Breast epithelium (tissue), 3 donors: ENCODE measurements around the gene CDCA4.
A peak's percentile ranks its signal among the peaks of the same experiment; 100 is the strongest.

Experiments used
- POLR2A ChIP-seq: fragments of 450-650 bp; IDR thresholded peaks from one replicate; pipeline ENCODE4 v1.6.1; 2016; ENCODE audit warnings: antibody characterized with exemption, mild to moderate bottlenecking, moderate library complexity
- POLR2AphosphoS5 ChIP-seq, 3 donors: sonication (generic); formaldehyde crosslinking; IDR thresholded peaks; one replicate each; pipeline ENCODE4 v1.6.1; 2017; ENCODE audit warnings: antibody characterized with exemption in 3 of 3

DNA sequence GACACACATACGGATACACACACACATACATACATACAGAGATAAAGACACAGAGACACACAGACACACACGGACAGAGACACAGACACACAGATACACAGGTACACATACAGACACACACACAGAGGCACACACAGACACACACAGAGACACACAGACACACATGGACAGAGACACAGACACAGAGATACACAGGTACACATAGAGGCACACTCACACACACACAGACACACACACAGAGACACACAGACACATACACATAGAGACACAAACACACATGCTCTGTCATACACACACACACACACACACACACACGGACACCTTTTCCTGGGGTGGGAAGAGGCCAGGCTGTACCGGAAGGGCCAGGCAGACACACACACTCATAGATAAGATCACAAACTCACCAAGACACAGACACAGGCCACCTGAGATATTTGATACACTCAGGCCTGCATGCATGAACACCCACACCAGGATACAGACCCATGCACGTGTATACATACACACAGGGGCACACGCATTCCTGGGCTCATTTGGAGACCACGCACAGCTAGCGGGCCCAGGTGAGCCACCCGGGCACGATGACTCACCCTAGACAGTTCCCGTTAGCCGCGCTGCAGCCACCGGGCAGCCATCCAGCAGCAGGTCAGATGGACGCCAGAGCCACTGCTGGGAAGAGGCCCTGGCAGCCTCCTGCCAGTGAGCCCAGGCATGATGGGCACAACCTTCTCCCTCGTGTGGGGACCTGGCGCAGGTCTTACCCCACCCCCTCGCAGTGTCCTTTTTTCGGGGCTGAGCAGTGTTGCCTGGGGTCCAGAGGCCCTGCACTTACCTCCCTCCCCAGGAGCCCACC lies 40.9 kb downstream of the CDCA4 start:
- TF ChIP-seq POLR2AphosphoS5 (IDR thresholded peaks at IDR 0.05) (peak; percentile 22 to 56 (median 32)), POLR2A (no peak)
